Posterior cingulate gyrus (tissue), 11 donors: ENCODE data around the gene COL4A2.
"Not testable (repeated sequence)": the region's sequence is repeated elsewhere in the genome, so short reads cannot be mapped to it uniquely, and the experiment has no call there.

Source experiments
- DNase-seq, 10 donors: peaks; one replicate each; pipeline versions ENCODE4 v3.0.0 to v3.0.0-alpha.2; 2020 to 2021; ENCODE audit warnings: mixed read lengths in 3 of 10
- intact Hi-C: fragments of 100-400 bp; cut with DNase I; formaldehyde crosslinking; loops from one replicate; pipeline ENCODE4 v1.15.1; 2023

The COL4A2 gene

GRCh38 chr13:110318920-110319319 is 11.8 kb downstream of the COL4A2 start:
- DNase-seq: no peak
- intact Hi-C loops: no loop called here

GRCh38 chr13:110319397-110319773 is 12.3 kb downstream of the COL4A2 start:
- intact Hi-C loops: no loop called here
- DNase-seq: no peak

- intact Hi-C loops: loop anchor here (5.0 kb wide), 1 partner anchor 97 kb away; no protein-coding TSS in a partner anchor
- DNase-seq: peak in 1 of 10 donors; percentile 37
Observed at GRCh38 chr13:110319774-110320509, 12.9 kb downstream of the COL4A2 start.

- DNase-seq: no peak
- intact Hi-C loops: loop anchor here (5.0 kb wide), 1 partner anchor 97 kb away; no protein-coding TSS in a partner anchor
Observed at GRCh38 chr13:110320645-110321044, 13.6 kb downstream of the COL4A2 start.

- not testable (repeated sequence) for DNase-seq
- intact Hi-C loops: loop anchor here (5.0 kb wide), 1 partner anchor 96 kb away; no protein-coding TSS in a partner anchor
Observed at GRCh38 chr13:110321573-110321972, 14.5 kb downstream of the COL4A2 start.

- intact Hi-C loops: loop anchor here (5.0 kb wide), 1 partner anchor 95 kb away; no protein-coding TSS in a partner anchor
- peak in 1 of 10 donors; percentile 57 for DNase-seq
Observed at GRCh38 chr13:110322126-110322827, 15.2 kb downstream of the COL4A2 start.

- intact Hi-C loops: loop anchor here (5.0 kb wide), 1 partner anchor 95 kb away; no protein-coding TSS in a partner anchor
Observed at GRCh38 chr13:110322828-110323171, 15.7 kb downstream of the COL4A2 start.

GRCh38 chr13:110323172-110323891 is 16.2 kb downstream of the COL4A2 start:
- intact Hi-C loops: loop anchor here (5.0 kb wide), 1 partner anchor 94 kb away; no protein-coding TSS in a partner anchor
- peak in 1 of 10 donors; percentile 74 for DNase-seq

More at GRCh38 chr13:110322828-110323171, 15.7 kb downstream of the COL4A2 start:
- DNase-seq: no peak

- DNase-seq: peak in 1 of 10 donors; percentile 70
- intact Hi-C loops: loop anchor here (5.0 kb wide), 1 partner anchor 93 kb away; no protein-coding TSS in a partner anchor
Observed at GRCh38 chr13:110324026-110324749, 17.1 kb downstream of the COL4A2 start.

- intact Hi-C loops: no loop called here
- peak in 1 of 10 donors; percentile 71 for DNase-seq
Observed at GRCh38 chr13:110326263-110326904, 19.3 kb downstream of the COL4A2 start.

- peak in 1 of 10 donors; percentile 56 for DNase-seq
- intact Hi-C loops: no loop called here
Observed at GRCh38 chr13:110327051-110327721, 20.1 kb downstream of the COL4A2 start.

GRCh38 chr13:110328573-110328972 is 21.5 kb downstream of the COL4A2 start:
- peak in 1 of 10 donors; percentile 36 for DNase-seq

GRCh38 chr13:110329258-110329657 is 22.2 kb downstream of the COL4A2 start:
- DNase-seq: no peak
- intact Hi-C loops: no loop called here

More at GRCh38 chr13:110328573-110328972, 21.5 kb downstream of the COL4A2 start:
- intact Hi-C loops: no loop called here

- DNase-seq: peak in 1 of 10 donors; percentile 60
- intact Hi-C loops: no loop called here
Observed at GRCh38 chr13:110329798-110330461, 22.8 kb downstream of the COL4A2 start.

- peak in 1 of 10 donors; percentile 65 for DNase-seq
- intact Hi-C loops: no loop called here
Observed at GRCh38 chr13:110330491-110331011, 23.5 kb downstream of the COL4A2 start.

GRCh38 chr13:110331362-110331761 is 24.3 kb downstream of the COL4A2 start:
- peak in 1 of 10 donors; percentile 73 for DNase-seq
- intact Hi-C loops: no loop called here

GRCh38 chr13:110332750-110333149 is 25.7 kb downstream of the COL4A2 start:
- intact Hi-C loops: no loop called here
- DNase-seq: no peak

GRCh38 chr13:110333837-110334236 is 26.8 kb downstream of the COL4A2 start:
- intact Hi-C loops: no loop called here
- DNase-seq: peak in 1 of 10 donors; percentile 53
